Activated naive CD8-positive, alpha-beta T cell treated with anti-CD3 and anti-CD28 coated beads, Interleukin-2, amount 50 U/mL, for 16 hours (primary cell): Measurements from ENCODE around the gene TRIM49B.
"Not testable (repeated sequence)": the region's sequence is repeated elsewhere in the genome, so short reads cannot be mapped to it uniquely, and the experiment has no call there.

ENCODE experiments used
- DNase-seq: peaks from one replicate; pipeline ENCODE4 v3.0.0-alpha.2; 2020; ENCODE audit warnings: low read depth, low spot score

TRIM49B gene, protein sequence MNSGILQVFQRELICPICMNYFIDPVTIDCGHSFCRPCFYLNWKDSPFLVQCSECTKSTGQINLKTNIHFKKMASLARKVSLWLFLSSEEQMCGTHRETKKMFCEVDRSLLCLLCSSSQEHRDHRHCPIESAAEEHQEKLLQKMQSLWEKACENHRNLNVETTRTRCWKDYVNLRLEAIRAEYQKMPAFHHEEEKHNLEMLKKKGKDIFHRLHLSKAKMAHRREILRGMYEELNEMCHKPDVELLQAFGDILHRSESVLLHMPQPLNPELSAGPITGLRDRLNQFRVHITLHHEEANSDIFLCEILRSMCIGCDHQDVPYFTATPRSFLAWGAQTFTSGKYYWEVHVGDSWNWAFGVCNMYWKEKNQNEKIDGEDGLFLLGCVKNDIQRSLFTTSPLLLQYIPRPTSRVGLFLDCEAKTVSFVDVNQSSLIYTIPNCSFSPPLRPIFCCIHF

DNA sequence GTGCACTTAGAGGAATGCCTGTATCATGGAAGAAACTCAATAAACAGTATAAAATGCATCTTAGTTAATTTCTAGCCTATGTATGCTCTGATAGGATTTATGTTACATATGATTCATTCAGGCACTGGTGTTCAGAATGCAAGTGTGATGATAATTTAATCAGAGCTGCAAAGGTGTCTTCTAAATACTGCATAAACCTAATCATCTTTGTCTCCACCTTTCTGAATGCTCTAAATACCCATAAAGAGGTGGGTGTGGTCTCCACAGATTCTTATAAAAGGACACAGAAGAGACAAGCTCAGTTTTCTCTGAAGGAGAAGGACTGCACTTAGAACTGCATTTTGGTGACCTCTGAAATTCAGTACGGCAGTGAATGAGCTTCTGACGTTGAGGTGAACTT lies at the start of gene TRIM49B:
Gene TRIM49B, plus strand, starts transcription at position 301 of the 400 bp plus-strand sequence. CDS start 2,777 bp downstream, outside the sequence.
- not testable (repeated sequence) for DNase-seq

DNA sequence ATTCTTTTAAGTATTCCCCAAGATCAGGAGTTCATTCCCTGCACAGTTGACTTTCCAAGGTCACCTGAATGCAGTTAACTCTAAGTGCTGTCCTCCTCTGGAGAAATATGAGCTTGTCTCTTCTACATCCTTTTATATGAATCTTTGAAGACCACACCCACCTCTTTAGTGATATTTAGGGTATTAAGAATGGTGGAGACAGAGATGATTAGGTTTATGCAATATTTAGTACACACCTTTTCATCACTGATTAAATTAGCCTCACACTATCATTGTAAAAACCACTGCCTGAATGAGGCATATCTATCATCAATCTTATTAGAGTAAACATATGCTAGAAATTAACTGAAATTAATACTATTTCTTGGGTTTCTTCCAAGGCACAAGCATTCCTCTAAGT lies 44.8 kb upstream of the TRIM49B start, which contains the start of gene TRIM51G:
Gene TRIM51G, minus strand, starts transcription at position 101 of the 400 bp plus-strand sequence. CDS start 2,190 bp downstream, outside the sequence.
- not testable (repeated sequence) for DNase-seq

DNA sequence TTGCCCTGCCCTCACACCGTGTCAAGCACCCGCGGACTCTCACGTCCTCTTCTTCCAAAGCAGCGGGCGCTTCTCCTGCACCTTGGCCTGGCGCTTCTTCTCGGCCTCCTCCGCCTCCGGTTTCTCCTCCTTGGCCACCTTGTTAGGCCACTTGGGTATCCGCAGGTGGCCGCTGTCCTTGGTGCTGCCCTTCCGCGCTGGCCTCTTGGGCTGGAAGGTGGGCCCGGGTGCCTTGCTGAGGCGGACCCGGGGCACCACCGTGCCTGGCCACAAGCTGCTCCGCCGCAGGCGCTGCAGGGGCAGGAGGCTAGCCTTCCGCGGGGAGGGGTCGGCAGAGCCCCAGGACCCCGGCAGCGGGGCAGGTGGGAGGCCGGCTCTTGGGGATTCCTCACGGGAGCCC lies 19.6 kb downstream of the TRIM49B start:
- DNase-seq, result not testable (repeated sequence)

DNA sequence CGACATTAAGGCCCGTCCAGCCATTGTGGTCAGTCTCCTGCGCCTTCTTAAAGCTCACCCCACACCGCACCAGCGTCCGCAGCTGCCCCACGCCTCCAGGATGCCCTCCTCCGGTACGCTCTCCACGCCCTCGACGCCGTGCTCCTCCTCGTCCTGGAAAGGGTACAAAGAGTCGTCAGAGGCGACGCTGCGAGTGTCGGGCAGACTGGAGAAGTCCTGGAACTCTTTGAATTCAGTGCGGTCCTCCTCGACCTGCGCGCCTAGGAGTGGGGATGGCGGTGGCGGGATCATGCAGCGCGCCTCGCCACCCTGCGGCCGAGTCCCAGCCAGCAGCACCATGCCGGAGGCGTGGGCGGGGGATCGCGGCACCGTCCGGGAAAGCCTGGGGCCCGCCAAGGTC lies 21.2 kb downstream of the TRIM49B start:
- DNase-seq, result not testable (repeated sequence)

DNA sequence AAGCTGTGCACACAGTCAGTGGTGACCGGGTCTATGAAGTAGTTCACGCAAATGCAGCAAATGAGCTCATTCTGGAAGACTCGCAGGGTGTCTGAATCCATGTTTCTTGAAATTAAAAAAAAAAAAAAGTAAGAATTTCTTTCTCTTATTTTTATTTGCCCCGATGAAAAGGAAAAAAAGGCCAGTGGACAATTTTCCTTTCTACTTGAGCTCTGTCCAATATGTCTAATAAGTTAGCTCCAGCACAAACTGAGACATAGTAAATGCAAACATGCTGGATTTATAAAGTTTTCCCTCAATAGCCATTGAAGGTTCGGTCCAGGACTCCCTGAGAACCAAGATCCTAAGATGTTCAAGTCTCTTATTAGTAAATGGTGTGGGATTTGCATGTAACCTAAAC lies 30.4 kb downstream of the TRIM49B start, which contains the start of gene TRIM64C:
Gene TRIM64C, minus strand, starts transcription at position 101 of the 400 bp plus-strand sequence. Its CDS starts 0 bp downstream, at position 101.
- not testable (repeated sequence) for DNase-seq

DNA sequence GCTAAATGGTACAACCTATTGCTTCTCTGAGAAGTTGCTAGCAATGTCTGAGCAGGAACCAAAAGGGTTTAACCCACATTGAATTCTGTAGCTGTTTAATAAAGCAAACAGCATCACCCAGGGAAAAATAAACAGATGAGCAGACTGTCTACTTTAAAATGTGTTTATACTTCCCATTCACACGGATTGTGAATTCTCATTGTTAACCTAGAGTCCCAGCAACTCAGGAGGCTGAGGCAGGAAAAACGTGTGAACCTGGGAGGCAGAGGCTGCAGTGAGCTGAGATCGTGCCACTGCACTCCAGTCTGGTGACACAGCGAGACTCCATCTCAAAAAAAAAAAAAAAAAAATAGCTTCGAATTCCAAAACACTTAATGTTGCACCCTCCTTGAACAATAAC lies 41.3 kb downstream of the TRIM49B start:
- DNase-seq, result not testable (repeated sequence)
